Measurements from ENCODE around the gene FAM114A1.

The FAM114A1 gene

GRCh38 chr4:38867478-38868058, at the start of gene FAM114A1:
TSS of gene FAM114A1 (plus strand) at chr4:38867806. CDS start at chr4:38878079, 10,273 bp downstream.
- no peak for DNase-seq (ENCODE audit: low read depth in 1 of 2, low spot score in 1 of 2)

GRCh38 chr4:38818441-38818976, 49.1 kb upstream of the FAM114A1 start:
- DNase-seq (ENCODE audit: low read depth in 1 of 2, low spot score in 1 of 2) = no peak

GRCh38 chr4:38819569-38819968, 48.0 kb upstream of the FAM114A1 start:
- no peak for DNase-seq (ENCODE audit: low read depth in 1 of 2, low spot score in 1 of 2)

GRCh38 chr4:38820329-38821061, 47.1 kb upstream of the FAM114A1 start:
- no peak for DNase-seq (ENCODE audit: low read depth in 1 of 2, low spot score in 1 of 2)

- no peak for DNase-seq (ENCODE audit: low read depth in 1 of 2, low spot score in 1 of 2)
Measured at GRCh38 chr4:38821739-38822138, 45.9 kb upstream of the FAM114A1 start.

GRCh38 chr4:38822748-38823303, 44.8 kb upstream of the FAM114A1 start:
- no peak for DNase-seq (ENCODE audit: low read depth in 1 of 2, low spot score in 1 of 2)

- DNase-seq (ENCODE audit: low read depth in 1 of 2, low spot score in 1 of 2) = no peak
Measured at GRCh38 chr4:38823766-38824165, 43.8 kb upstream of the FAM114A1 start.

GRCh38 chr4:38829237-38829636, 38.4 kb upstream of the FAM114A1 start:
- DNase-seq (ENCODE audit: low read depth in 1 of 2, low spot score in 1 of 2) = no peak

GRCh38 chr4:38831653-38832052, 36.0 kb upstream of the FAM114A1 start:
- no peak for DNase-seq (ENCODE audit: low read depth in 1 of 2, low spot score in 1 of 2)

- DNase-seq (ENCODE audit: low read depth in 1 of 2, low spot score in 1 of 2) = no peak
Measured at GRCh38 chr4:38832206-38832605, 35.4 kb upstream of the FAM114A1 start.

GRCh38 chr4:38832624-38833528, 34.7 kb upstream of the FAM114A1 start:
- no peak for DNase-seq (ENCODE audit: low read depth in 1 of 2, low spot score in 1 of 2)

GRCh38 chr4:38834570-38834969, 33.0 kb upstream of the FAM114A1 start:
- DNase-seq (ENCODE audit: low read depth in 1 of 2, low spot score in 1 of 2) = no peak

- DNase-seq (ENCODE audit: low read depth in 1 of 2, low spot score in 1 of 2) = no peak
Measured at GRCh38 chr4:38837334-38837733, 30.3 kb upstream of the FAM114A1 start.

- no peak for DNase-seq (ENCODE audit: low read depth in 1 of 2, low spot score in 1 of 2)
Measured at GRCh38 chr4:38837849-38838248, 29.8 kb upstream of the FAM114A1 start.

GRCh38 chr4:38842994-38843393, 24.6 kb upstream of the FAM114A1 start:
- DNase-seq (ENCODE audit: low read depth in 1 of 2, low spot score in 1 of 2) = no peak

- DNase-seq (ENCODE audit: low read depth in 1 of 2, low spot score in 1 of 2) = no peak
Measured at GRCh38 chr4:38846015-38846414, 21.6 kb upstream of the FAM114A1 start.

- no peak for DNase-seq (ENCODE audit: low read depth in 1 of 2, low spot score in 1 of 2)
Measured at GRCh38 chr4:38855466-38855865, 12.1 kb upstream of the FAM114A1 start.

GRCh38 chr4:38856046-38856445, 11.6 kb upstream of the FAM114A1 start:
- no peak for DNase-seq (ENCODE audit: low read depth in 1 of 2, low spot score in 1 of 2)

GRCh38 chr4:38856524-38857337, 10.9 kb upstream of the FAM114A1 start, which contains the start of gene TLR6:
TSS of gene TLR6 (minus strand) at chr4:38856817. CDS start at chr4:38829473, 27,344 bp downstream.
- DNase-seq (ENCODE audit: low read depth in 1 of 2, low spot score in 1 of 2) = peak in 1 of 2 donors; percentile 27
